WTC11 (cell line): ENCODE results near the gene TSHZ1. TPM values are rescaled to one million over a fixed set of nuclear protein-coding genes. Genes with fewer than 3 reads are reported as not detected.

Experiments used
- ATAC-seq: fragments of 200-7000 bp; cut with Tn5 transposase; 2 replicates; pipeline ENCODE4 v1.10.0; 2021; ENCODE audit warnings: mild to moderate bottlenecking, moderate library complexity
- CTCF ChIA-PET: fragments of 300-600 bp; sonication (Branson Sonifier 250); formaldehyde crosslinking; loops from one replicate; lab custom pipeline; 2021; ENCODE audit warnings: antibody characterized with exemption; lab: Charles Lee
- POLR2A ChIA-PET: fragments of 350-600 bp; sonication (Branson Sonifier 250); formaldehyde crosslinking; loops from one replicate; lab custom pipeline; 2021; ENCODE audit warnings: antibody characterized with exemption; lab: Charles Lee
- DNase-seq: peaks from one replicate; pipeline ENCODE4 v3.0.0; 2021; ENCODE audit warnings: low spot score
- H3K27ac Mint-ChIP-seq: 2 replicates; pipeline ENCODE4 v1.8.0; 2021; ENCODE audit warnings: mixed read lengths
- H3K27me3 Mint-ChIP-seq: 2 replicates; pipeline ENCODE4 v1.8.0; 2021; ENCODE audit warnings: low read depth, mild to moderate bottlenecking, moderate library complexity, mixed read lengths
- H3K36me3 Mint-ChIP-seq: 2 replicates; pipeline ENCODE4 v1.8.0; 2021; ENCODE audit warnings: mixed read lengths
- H3K4me1 Mint-ChIP-seq: 2 replicates; pipeline ENCODE4 v1.8.0; 2022; ENCODE audit warnings: mixed read lengths
- H3K4me3 Mint-ChIP-seq: 2 replicates; pipeline ENCODE4 v1.8.0; 2021; ENCODE audit warnings: mild to moderate bottlenecking, moderate library complexity, mixed read lengths
- H3K9me3 Mint-ChIP-seq: 2 replicates; pipeline ENCODE4 v1.8.0; 2021; ENCODE audit warnings: mixed read lengths
- ATF2 ChIP-seq: sonication (generic); formaldehyde crosslinking; IDR thresholded peaks from 2 replicates; pipeline ENCODE4 v1.8.1; 2022; ENCODE audit warnings: low read depth, missing genetic modification reagents, borderline replicate concordance
- FOXJ3 ChIP-seq: sonication (generic); formaldehyde crosslinking; IDR thresholded peaks from 2 replicates; pipeline ENCODE4 v1.9.0; 2021; ENCODE audit warnings: missing genetic modification reagents, mild to moderate bottlenecking, borderline replicate concordance
- FOXP1 ChIP-seq: sonication (generic); formaldehyde crosslinking; IDR thresholded peaks from 2 replicates; pipeline ENCODE4 v1.8.0; 2022; ENCODE audit warnings: missing genetic modification reagents, mild to moderate bottlenecking, moderate library complexity, borderline replicate concordance
- GABPB1 ChIP-seq: sonication (generic); formaldehyde crosslinking; IDR thresholded peaks from 2 replicates; pipeline ENCODE4 v1.8.1; 2023; ENCODE audit warnings: mild to moderate bottlenecking, missing genetic modification reagents
- GRHL2 ChIP-seq: fragments of 250-450 bp; sonication (Bioruptor Pico); IDR thresholded peaks from 2 replicates; pipeline ENCODE4 v1.8.0; 2022; ENCODE audit warnings: mild to moderate bottlenecking, moderate library complexity; ENCODE audit not compliant: insufficient replicate concordance, severe bottlenecking
- HMGA2 ChIP-seq: fragments of 250-450 bp; sonication (Bioruptor Pico); IDR thresholded peaks from 2 replicates; pipeline ENCODE4 v1.4.0; 2021; ENCODE audit warnings: mild to moderate bottlenecking, moderate library complexity
- JUN ChIP-seq: sonication (generic); formaldehyde crosslinking; IDR thresholded peaks from 2 replicates; pipeline ENCODE4 v1.8.0; 2023; ENCODE audit warnings: mild to moderate bottlenecking, missing genetic modification reagents
- MYBL2 ChIP-seq: sonication (generic); formaldehyde crosslinking; IDR thresholded peaks from 2 replicates; pipeline ENCODE4 v1.8.1; 2023; ENCODE audit warnings: mild to moderate bottlenecking, moderate library complexity, missing genetic modification reagents
- NFYB ChIP-seq: sonication (generic); formaldehyde crosslinking; conservative IDR thresholded peaks from 2 replicates; pipeline ENCODE4 v1.8.0; 2022; ENCODE audit warnings: low read depth, missing genetic modification reagents
- NR1H2 ChIP-seq: sonication (generic); formaldehyde crosslinking; IDR thresholded peaks from 2 replicates; pipeline ENCODE4 v1.9.0; 2021; ENCODE audit warnings: mild to moderate bottlenecking, moderate library complexity, missing genetic modification reagents
- PRRX2 ChIP-seq: fragments of 250-450 bp; sonication (Bioruptor Pico); IDR thresholded peaks from 2 replicates; pipeline ENCODE4 v1.8.0; 2021; ENCODE audit warnings: mild to moderate bottlenecking
- RELA ChIP-seq: sonication (generic); formaldehyde crosslinking; IDR thresholded peaks from 2 replicates; pipeline ENCODE4 v1.8.1; 2022; ENCODE audit warnings: missing genetic modification reagents, mild to moderate bottlenecking, borderline replicate concordance
- RORB ChIP-seq: fragments of 250-450 bp; sonication (Bioruptor Pico); IDR thresholded peaks from 2 replicates; pipeline ENCODE4 v1.9.0; 2021; ENCODE audit warnings: mild to moderate bottlenecking
- SMAD4 ChIP-seq: sonication (generic); formaldehyde crosslinking; IDR thresholded peaks from 2 replicates; pipeline ENCODE4 v1.8.0; 2022; ENCODE audit warnings: mild to moderate bottlenecking, missing genetic modification reagents
- TCF7 ChIP-seq: sonication (generic); formaldehyde crosslinking; IDR thresholded peaks from 2 replicates; pipeline ENCODE4 v1.8.0; 2022; ENCODE audit warnings: mild to moderate bottlenecking, low read depth, missing genetic modification reagents, moderate library complexity
- ZBTB21 ChIP-seq: sonication (generic); formaldehyde crosslinking; IDR thresholded peaks from 2 replicates; pipeline ENCODE4 v1.8.1; 2023; ENCODE audit warnings: mild to moderate bottlenecking, missing genetic modification reagents, borderline replicate concordance
- ZNF317 ChIP-seq: sonication (generic); formaldehyde crosslinking; IDR thresholded peaks from 2 replicates; pipeline ENCODE4 v1.8.1; 2023; ENCODE audit warnings: low read depth, mild to moderate bottlenecking, moderate library complexity, missing genetic modification reagents, borderline replicate concordance
- ZNF425 ChIP-seq: fragments of 250-450 bp; sonication (Bioruptor Pico); conservative IDR thresholded peaks from 2 replicates; pipeline ENCODE4 v1.9.0; 2021; ENCODE audit warnings: mild to moderate bottlenecking
- ZNF671 ChIP-seq: fragments of 250-450 bp; sonication (Bioruptor Pico); IDR thresholded peaks from 2 replicates; pipeline ENCODE4 v1.8.0; 2021; ENCODE audit warnings: mild to moderate bottlenecking
- total RNA-seq: library from RNA; stranded (reverse); gene quantifications from 3 replicates; pipeline ENCODE4 v1.2.3, GENCODE V29; 2021
- TF ChIP-seq, protein P1 (sequence below): sonication (generic); formaldehyde crosslinking; IDR thresholded peaks from 2 replicates; pipeline ENCODE4 v1.8.1; 2023; ENCODE audit warnings: mild to moderate bottlenecking, missing genetic modification reagents
- TF ChIP-seq, protein P2 (sequence below): fragments of 250-450 bp; sonication (Bioruptor Pico); IDR thresholded peaks from 2 replicates; pipeline ENCODE4 v1.9.0; 2021; ENCODE audit warnings: moderate library complexity, mild to moderate bottlenecking, inconsistent platforms, borderline replicate concordance

Gene TSHZ1
- total RNA-seq, 1 experiment from 2014 or later = 2.9 TPM

DNA sequence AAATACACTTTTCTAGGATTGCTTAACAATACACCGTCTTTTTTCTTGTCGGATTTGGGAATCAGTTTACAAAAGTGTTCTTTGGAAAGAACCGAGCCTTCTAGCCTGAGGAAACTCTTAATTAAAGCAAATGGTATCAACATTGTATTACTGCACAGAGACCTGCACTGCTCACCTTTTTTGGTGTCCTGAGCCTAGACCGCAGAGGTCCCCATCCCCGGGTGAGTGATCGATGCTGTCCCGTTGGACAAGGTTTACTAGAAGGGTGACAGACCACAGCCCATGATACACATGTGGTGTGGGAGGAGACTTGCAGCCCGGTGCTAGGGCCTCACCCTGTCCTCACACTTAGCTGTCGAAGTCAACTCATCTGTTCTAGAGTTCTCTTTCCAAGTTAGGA is 55.3 kb downstream of the TSHZ1 start:
- Mint-ChIP-seq H3K4me3 (no peak overlapping the region), H3K27me3 (no peaks in the 10 kb centered on the region), H3K27ac (no peak overlapping the region), H3K36me3 (no peaks in the 10 kb centered on the region), H3K4me1 (peaks cover 16% of the 10 kb centered on the region), H3K9me3 (no peaks in the 10 kb centered on the region)
- ChIA-PET CTCF (interaction anchor here (0.6 kb wide), 1 partner anchor 22 kb away, joined by 3 read pairs; no protein-coding TSS in a partner anchor), POLR2A (no interaction called here)
- ATAC-seq (no peak), DNase-seq (no peak)
- TF ChIP-seq NFYB (CRISPR knock-in tag) (no peak), FOXJ3 (CRISPR knock-in tag) (no peak), RORB (no peak), TCF7 (CRISPR knock-in tag) (no peak), ATF2 (CRISPR knock-in tag) (no peak), ZBTB21 (CRISPR knock-in tag) (no peak), ZNF671 (CRISPR knock-in tag) (no peak), GABPB1 (CRISPR knock-in tag) (no peak), ZNF317 (CRISPR knock-in tag) (no peak), MYBL2 (no peak), ZNF425 (CRISPR knock-in tag) (no peak), HMGA2 (CRISPR knock-in tag) (no peak), GRHL2 (no peak), RELA (CRISPR knock-in tag) (no peak), SMAD4 (CRISPR knock-in tag) (no peak), JUN (CRISPR knock-in tag) (no peak), PRRX2 (no peak), NR1H2 (CRISPR knock-in tag) (no peak)
- TF ChIP-seq, protein P1, sequence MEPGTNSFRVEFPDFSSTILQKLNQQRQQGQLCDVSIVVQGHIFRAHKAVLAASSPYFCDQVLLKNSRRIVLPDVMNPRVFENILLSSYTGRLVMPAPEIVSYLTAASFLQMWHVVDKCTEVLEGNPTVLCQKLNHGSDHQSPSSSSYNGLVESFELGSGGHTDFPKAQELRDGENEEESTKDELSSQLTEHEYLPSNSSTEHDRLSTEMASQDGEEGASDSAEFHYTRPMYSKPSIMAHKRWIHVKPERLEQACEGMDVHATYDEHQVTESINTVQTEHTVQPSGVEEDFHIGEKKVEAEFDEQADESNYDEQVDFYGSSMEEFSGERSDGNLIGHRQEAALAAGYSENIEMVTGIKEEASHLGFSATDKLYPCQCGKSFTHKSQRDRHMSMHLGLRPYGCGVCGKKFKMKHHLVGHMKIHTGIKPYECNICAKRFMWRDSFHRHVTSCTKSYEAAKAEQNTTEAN (CRISPR knock-in tag) = no peak

- H3K9me3 Mint-ChIP-seq = no peaks in the 10 kb centered on the region
- DNase-seq = no peak
- ChIA-PET POLR2A (no interaction called here), CTCF (no interaction called here)
- H3K27me3 Mint-ChIP-seq = no peaks in the 10 kb centered on the region
- peaks cover 27% of the 10 kb centered on the region for H3K4me1 Mint-ChIP-seq
- no peak overlapping the region for H3K4me3 Mint-ChIP-seq
- H3K27ac Mint-ChIP-seq = no peak overlapping the region
- TF ChIP-seq, protein P2, sequence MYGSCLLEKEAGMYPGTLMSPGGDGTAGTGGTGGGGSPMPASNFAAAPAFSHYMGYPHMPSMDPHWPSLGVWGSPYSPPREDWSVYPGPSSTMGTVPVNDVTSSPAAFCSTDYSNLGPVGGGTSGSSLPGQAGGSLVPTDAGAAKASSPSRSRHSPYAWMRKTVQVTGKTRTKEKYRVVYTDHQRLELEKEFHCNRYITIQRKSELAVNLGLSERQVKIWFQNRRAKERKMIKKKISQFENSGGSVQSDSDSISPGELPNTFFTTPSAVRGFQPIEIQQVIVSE (CRISPR knock-in tag) = no peak
- no peak for TF ChIP-seq FOXP1 (CRISPR knock-in tag)
- TF ChIP-seq, all 79 proteins: peak for 0
- no peaks in the 10 kb centered on the region for H3K36me3 Mint-ChIP-seq
- no peak for ATAC-seq
These were observed 57.2 kb downstream of the TSHZ1 start for GRCh38 chr18:75267643-75268363.
